Cardiac muscle cell (in vitro differentiated cells and primary cell): ENCODE data around the gene SEMA5B. TPM values are rescaled to one million over a fixed set of nuclear protein-coding genes. Genes with fewer than 3 reads are reported as not detected.
A peak's percentile ranks its signal among the peaks of the same experiment; 100 is the strongest.

Source experiments
- DNase-seq, 2 donors: peaks; one replicate each; pipeline versions ENCODE4 v3.0.0 to v3.0.0-alpha.2; 2010 to 2017; ENCODE audit warnings: low read depth in 1 of 2, low spot score in 1 of 2
- H3K27ac ChIP-seq: fragments of 200-600 bp; sonication (generic); 2 replicates; pipeline ENCODE4 v1.5.1; 2016
- H3K27me3 ChIP-seq: fragments of 200-600 bp; sonication (generic); 2 replicates; pipeline ENCODE4 v1.6.0; 2016; ENCODE audit warnings: control low read depth
- H3K36me3 ChIP-seq: fragments of 200-600 bp; sonication (generic); 2 replicates; pipeline ENCODE4 v1.5.1; 2016; ENCODE audit warnings: control low read depth
- H3K4me1 ChIP-seq: fragments of 200-600 bp; sonication (generic); 2 replicates; pipeline ENCODE4 v1.8.1; 2017; ENCODE audit warnings: low read depth, mild to moderate bottlenecking, mixed run types
- H3K4me3 ChIP-seq: fragments of 200-600 bp; sonication (generic); 2 replicates; pipeline ENCODE4 v1.5.1; 2016; ENCODE audit warnings: mild to moderate bottlenecking
- H3K9me3 ChIP-seq: fragments of 200-600 bp; sonication (generic); 2 replicates; pipeline ENCODE4 v1.5.1; 2017; ENCODE audit warnings: low read depth, mild to moderate bottlenecking, control low read depth
- CTCF ChIP-seq: IDR thresholded peaks from 2 replicates; pipeline ENCODE4 v1.5.1; 2012; ENCODE audit warnings: low read depth, mild to moderate bottlenecking, low read length
- polyA plus RNA-seq: library from polyadenylated mRNA; unstranded; fragments of >200 nt; fragmentation: Nextera tagmentation; extraction: Ambion mirVana; gene quantifications from 2 replicates; pipeline ENCODE4 v1.2.1, GENCODE V29; 2016
- total RNA-seq: library from RNA; depleted of rRNA; stranded (reverse); fragments of >200 nt; gene quantifications from 2 replicates; pipeline ENCODE4 v1.2.3, GENCODE V29; 2016

SEMA5B gene
- total and polyA plus RNA-seq, 2 experiments from 2014 or later = 2.3 to 4.4 TPM

- Histone ChIP-seq H3K36me3 (no peaks in the 10 kb centered on the region), H3K4me3 (no peak overlapping the region), H3K4me1 (peaks cover 36% of the 10 kb centered on the region), H3K27ac (no peak overlapping the region), H3K9me3 (no peaks in the 10 kb centered on the region), H3K27me3 (peaks cover 7% of the 10 kb centered on the region)
- no peak for DNase-seq
- no peak for TF ChIP-seq CTCF
Observed at GRCh38 chr3:123072564-123072963, 45.0 kb upstream of the SEMA5B start.

GRCh38 chr3:123072152-123072551 lies 44.6 kb upstream of the SEMA5B start:
- H3K4me3 ChIP-seq = no peak overlapping the region
- H3K4me1 ChIP-seq = peaks cover 36% of the 10 kb centered on the region
- H3K27me3 ChIP-seq = peaks cover 7% of the 10 kb centered on the region
- TF ChIP-seq CTCF = no peak
- DNase-seq = peak; percentile 44 to 48
- no peaks in the 10 kb centered on the region for H3K36me3 ChIP-seq
- no peaks in the 10 kb centered on the region for H3K9me3 ChIP-seq
- H3K27ac ChIP-seq = no peak overlapping the region

GRCh38 chr3:123071581-123071980 lies 44.0 kb upstream of the SEMA5B start:
- Histone ChIP-seq H3K36me3 (no peaks in the 10 kb centered on the region), H3K4me3 (no peak overlapping the region), H3K4me1 (peaks cover 30% of the 10 kb centered on the region), H3K27me3 (peaks cover 7% of the 10 kb centered on the region), H3K9me3 (no peaks in the 10 kb centered on the region), H3K27ac (peak overlapping the region; percentile 19)
- no peak for TF ChIP-seq CTCF
- no peak for DNase-seq

GRCh38 chr3:123071146-123071545 lies 43.6 kb upstream of the SEMA5B start:
- no peak overlapping the region for H3K4me3 ChIP-seq

GRCh38 chr3:123070510-123070909 lies 42.9 kb upstream of the SEMA5B start:
- DNase-seq = no peak
- H3K4me3 ChIP-seq = no peak overlapping the region
- peaks cover 7% of the 10 kb centered on the region for H3K27me3 ChIP-seq
- no peak for TF ChIP-seq CTCF
- H3K27ac ChIP-seq = no peak overlapping the region
- no peaks in the 10 kb centered on the region for H3K36me3 ChIP-seq
- H3K4me1 ChIP-seq = peaks cover 27% of the 10 kb centered on the region
- H3K9me3 ChIP-seq = no peaks in the 10 kb centered on the region

More at GRCh38 chr3:123071146-123071545, 43.6 kb upstream of the SEMA5B start:
- Histone ChIP-seq H3K27ac (peak overlapping the region; percentile 19), H3K27me3 (peaks cover 7% of the 10 kb centered on the region), H3K9me3 (no peaks in the 10 kb centered on the region), H3K36me3 (no peaks in the 10 kb centered on the region), H3K4me1 (peaks cover 27% of the 10 kb centered on the region)
- peak in 1 of 2 donors; percentile 68 for DNase-seq
- peak; percentile 33 for TF ChIP-seq CTCF
